ENCODE results near the gene SESN1. TPM values are rescaled to one million over a fixed set of nuclear protein-coding genes. Genes with fewer than 3 reads are reported as not detected.

SESN1 gene
- polyA plus RNA-seq, 3 donors = 1.8 to 21.0 (median 3.1) TPM

GRCh38 chr6:108968325-108969316, 126.0 kb downstream of the SESN1 start:
- H3K36me3 Mint-ChIP-seq = peaks cover 0 to 3% of the 10 kb centered on the region in 2 donors
- H3K9me3 Mint-ChIP-seq = peaks cover 0 to 3% (median 0%) of the 10 kb centered on the region in 7 donors
- Histone ChIP-seq H3K4me1 (ENCODE audit: control insufficient read depth in 1 of 2, insufficient read depth in 2 of 2, low read length in 2 of 2) (peaks cover 33 to 34% of the 10 kb centered on the region in 2 donors), H3K79me2 (ENCODE audit: insufficient read depth, low read length) (no peaks in the 10 kb centered on the region), H2AFZ (ENCODE audit: insufficient read depth, low read depth, low read length, poor library complexity, severe bottlenecking) (no peak overlapping the region), H3K4me3 (replicated peaks in 1 of 3; ENCODE audit: low read depth in 2 of 3, low read length in 3 of 3) (no peak overlapping the region), H3K9me3 (replicated peaks in 1 of 2; ENCODE audit: control insufficient read depth in 1 of 2, insufficient read depth in 1 of 2, low read length in 2 of 2) (no peaks in the 10 kb centered on the region), H3K27ac (ENCODE audit: low read depth in 1 of 2, low read length in 2 of 2) (peak overlapping the region; percentile 48 to 59), H3K4me2 (replicated peaks; ENCODE audit: extremely low read depth, low read length, poor library complexity, severe bottlenecking) (no peak overlapping the region), H4K20me1 (ENCODE audit: insufficient read depth, low read length) (no peaks in the 10 kb centered on the region), H3K9ac (ENCODE audit: insufficient read depth, low read length, poor library complexity, severe bottlenecking) (no peak overlapping the region), H3K27me3 (ENCODE audit: control insufficient read depth in 2 of 2, insufficient read depth in 2 of 2, low read length in 2 of 2) (no peaks in the 10 kb centered on the region), H3K36me3 (replicated peaks in 1 of 2; ENCODE audit: control insufficient read depth in 1 of 2, insufficient read depth in 2 of 2, low read length in 2 of 2) (no peaks in the 10 kb centered on the region)
- H3K27ac Mint-ChIP-seq = peak overlapping the region; percentile 78 to 95 (median 87)
- no peak for TF ChIP-seq CTCF (IDR thresholded peaks at IDR 0.05)
- DNase-seq = peak; percentile 47 to 77 (median 66)
- peaks cover 33% of the 10 kb centered on the region for H3K4me1 Mint-ChIP-seq
- H3K27me3 Mint-ChIP-seq (ENCODE audit: low read depth in 3 of 3) = peaks cover 0 to 3% (median 2%) of the 10 kb centered on the region in 3 donors
- intact Hi-C loops (cut with micrococcal nuclease) = loop anchor here in 1 of 2 donors (5.0 to 10.0 kb wide), 3 partner anchors 44 to 401 kb away; no protein-coding TSS in a partner anchor
- no peak overlapping the region for H3K4me3 Mint-ChIP-seq
- WGBS (ENCODE audit: insufficient coverage) = 52% methylated on average over 6 of the region's 14 CpGs
